Immature natural killer cell (primary cell): ENCODE measurements around the gene POR. TPM values are rescaled to one million over a fixed set of nuclear protein-coding genes. Genes with fewer than 3 reads are reported as not detected.
A peak's percentile ranks its signal among the peaks of the same experiment; 100 is the strongest.
"Not testable (repeated sequence)": the region's sequence is repeated elsewhere in the genome, so short reads cannot be mapped to it uniquely, and the experiment has no call there.

ENCODE experiments used
- DNase-seq, 3 donors: peaks; one replicate each; pipeline ENCODE4 v3.0.0; 2022; ENCODE audit warnings: mixed read lengths in 1 of 3
- H3K27ac Mint-ChIP-seq, 6 donors: one replicate each; pipeline ENCODE4 v1.8.0; 2020; ENCODE audit warnings: mixed read lengths in 6 of 6, mild to moderate bottlenecking in 5 of 6, inconsistent platforms in 4 of 6, moderate library complexity in 3 of 6
- H3K27me3 Mint-ChIP-seq, 3 donors: one replicate each; pipeline ENCODE4 v1.8.0; 2020 to 2021; ENCODE audit warnings: low read depth in 3 of 3, mild to moderate bottlenecking in 3 of 3, mixed read lengths in 3 of 3, moderate library complexity in 3 of 3, inconsistent platforms in 1 of 3
- H3K36me3 Mint-ChIP-seq, 3 donors: one replicate each; pipeline ENCODE4 v1.8.0; 2020; ENCODE audit warnings: mixed read lengths in 3 of 3, inconsistent platforms in 2 of 3, mild to moderate bottlenecking in 2 of 3
- H3K4me1 Mint-ChIP-seq, 2 donors: one replicate each; pipeline ENCODE4 v1.8.0; 2020; ENCODE audit warnings: inconsistent platforms in 2 of 2, mild to moderate bottlenecking in 2 of 2, mixed read lengths in 2 of 2, moderate library complexity in 1 of 2
- H3K4me3 Mint-ChIP-seq, 5 donors: one replicate each; pipeline ENCODE4 v1.8.0; 2020; ENCODE audit warnings: mild to moderate bottlenecking in 5 of 5, mixed read lengths in 5 of 5, inconsistent platforms in 3 of 5, moderate library complexity in 3 of 5
- H3K9me3 Mint-ChIP-seq, 6 donors: one replicate each; pipeline ENCODE4 v1.8.0; 2020; ENCODE audit warnings: mild to moderate bottlenecking in 6 of 6, mixed read lengths in 6 of 6, inconsistent platforms in 4 of 6, moderate library complexity in 3 of 6
- polyA plus RNA-seq, 3 donors: library from polyadenylated mRNA; unstranded; fragments of 300-500 nt; fragmentation: Illumina TruSeq; gene quantifications; one replicate each; pipeline ENCODE4 v1.2.3, GENCODE V29; 2021

The POR gene
- polyA plus RNA-seq, 3 donors from 2014 or later: 49.5 to 68.9 (median 64.4) TPM

GRCh38 chr7:75993689-75994387, 78.9 kb downstream of the POR start:
- peaks cover 0 to 10% (median 2%) of the 10 kb centered on the region in 3 donors for H3K27me3 Mint-ChIP-seq
- H3K4me3 Mint-ChIP-seq: peak overlapping the region; percentile 66 to 85 (median 77)
- no peaks in the 10 kb centered on the region for H3K9me3 Mint-ChIP-seq
- H3K4me1 Mint-ChIP-seq: peaks cover 30 to 36% of the 10 kb centered on the region in 2 donors
- DNase-seq: peak; percentile 12 to 21 (median 14)
- peak overlapping the region in 3 of 6 donors; percentile 45 to 66 (median 55) for H3K27ac Mint-ChIP-seq
- peaks cover 0 to 13% (median 4%) of the 10 kb centered on the region in 3 donors for H3K36me3 Mint-ChIP-seq

DNA sequence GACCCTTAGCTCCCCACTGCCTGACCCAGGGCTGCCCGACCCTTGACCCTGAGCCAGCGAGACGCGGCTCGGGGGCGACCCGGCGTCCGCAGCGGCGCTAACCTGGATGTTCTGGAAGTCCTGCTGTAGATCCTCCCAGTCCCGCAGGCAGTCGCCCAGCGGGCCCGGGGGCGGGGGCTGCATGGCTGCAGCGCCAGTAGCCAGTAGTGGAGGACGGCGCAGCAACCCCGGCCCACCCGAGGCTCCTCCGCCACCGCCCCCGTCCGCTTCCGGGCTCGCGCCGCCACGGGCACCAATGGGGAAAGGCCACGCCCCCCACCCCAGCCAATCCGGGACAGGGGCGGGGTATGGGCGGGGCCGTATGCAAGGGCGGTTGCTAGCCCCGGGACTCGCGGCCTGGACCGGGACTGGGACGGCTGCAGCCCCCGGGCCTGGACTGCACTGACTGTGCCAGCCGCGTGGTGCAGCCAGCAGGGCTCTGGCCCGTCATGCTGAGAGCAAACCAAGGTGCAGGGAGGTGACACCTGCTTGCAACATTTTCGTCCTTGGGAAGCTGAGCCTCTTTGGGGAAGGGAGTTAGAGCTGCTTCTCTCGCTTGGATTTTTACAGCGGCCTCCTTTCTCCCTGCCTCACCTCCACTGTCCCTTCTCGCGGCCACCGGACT, 79.6 kb downstream of the POR start, which contains the start of gene TMEM120A:
TMEM120A (minus strand) TSS at position 208 of the 664 bp plus-strand sequence; CDS start at position 183, 25 bp downstream.
- Mint-ChIP-seq H3K27me3 (peaks cover 0 to 9% (median 2%) of the 10 kb centered on the region in 3 donors), H3K4me3 (peak within 1 kb of the TSS; percentile 66 to 85 (median 77)), H3K27ac (peak within 1 kb of the TSS in 3 of 6 donors; percentile 45 to 66 (median 55)), H3K4me1 (peaks cover 30 to 36% of the 10 kb centered on the region in 2 donors), H3K9me3 (no peaks in the 10 kb centered on the region), H3K36me3 (peaks cover 0 to 18% (median 4%) of the 10 kb centered on the region in 3 donors)
- peak; percentile 94 for DNase-seq

DNA sequence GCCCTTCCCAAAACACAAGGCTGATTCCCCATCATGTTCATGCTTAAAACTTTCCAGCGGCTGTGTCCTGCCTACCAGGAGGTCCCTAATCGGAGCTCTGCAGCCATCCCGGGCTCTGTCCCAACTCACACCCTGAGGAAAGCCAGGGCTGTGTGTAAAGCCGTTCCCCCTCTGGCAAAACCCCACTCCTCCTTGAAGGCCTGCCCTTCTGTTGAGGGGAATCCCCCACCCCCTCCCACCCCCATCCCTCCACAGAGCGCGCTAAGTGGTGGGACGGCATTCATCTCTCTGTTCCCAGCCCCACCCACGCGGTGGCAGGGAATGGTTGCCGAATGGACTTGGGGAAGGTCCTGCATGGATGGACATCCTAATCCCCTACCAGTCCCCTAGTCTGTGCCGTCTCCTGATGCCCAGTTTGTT, 80.1 kb downstream of the POR start:
- no peaks in the 10 kb centered on the region for H3K9me3 Mint-ChIP-seq
- peak overlapping the region; percentile 62 to 79 (median 68) for H3K4me3 Mint-ChIP-seq
- H3K4me1 Mint-ChIP-seq: peaks cover 25 to 33% of the 10 kb centered on the region in 2 donors
- peaks cover 0 to 6% (median 2%) of the 10 kb centered on the region in 3 donors for H3K27me3 Mint-ChIP-seq
- no peak for DNase-seq
- H3K27ac Mint-ChIP-seq: no peak overlapping the region
- peaks cover 0 to 18% (median 4%) of the 10 kb centered on the region in 3 donors for H3K36me3 Mint-ChIP-seq

DNA sequence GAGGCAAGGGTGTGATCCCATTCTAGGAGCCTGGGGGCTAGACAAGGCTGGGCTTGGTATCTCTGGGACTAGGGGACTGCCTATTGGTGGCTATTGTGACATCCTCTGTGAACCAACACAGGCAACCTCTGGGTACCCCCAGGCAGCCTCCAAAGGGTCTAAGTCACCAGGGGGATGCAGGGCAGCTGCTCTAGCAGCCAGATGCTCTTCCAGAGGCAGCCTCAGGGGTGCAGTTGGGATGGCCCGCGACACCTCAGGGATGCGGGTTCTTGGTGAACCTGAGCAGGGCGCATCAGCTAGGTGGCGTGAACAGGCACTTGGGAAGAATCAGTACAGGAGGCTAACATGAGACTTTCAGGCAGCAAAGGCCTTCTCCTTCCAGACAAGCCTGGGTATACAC, 81.0 kb downstream of the POR start:
- peak overlapping the region in 3 of 5 donors; percentile 1 to 42 (median 10) for H3K4me3 Mint-ChIP-seq
- DNase-seq: no peak
- H3K27ac Mint-ChIP-seq: peak overlapping the region in 2 of 6 donors; percentile 21 to 66
- H3K9me3 Mint-ChIP-seq: no peaks in the 10 kb centered on the region
- peaks cover 22 to 31% of the 10 kb centered on the region in 2 donors for H3K4me1 Mint-ChIP-seq
- peaks cover 0 to 17% (median 4%) of the 10 kb centered on the region in 3 donors for H3K36me3 Mint-ChIP-seq
- H3K27me3 Mint-ChIP-seq: peaks cover 0 to 6% (median 2%) of the 10 kb centered on the region in 3 donors

GRCh38 chr7:75996476-75996875, 81.5 kb downstream of the POR start:
- Mint-ChIP-seq H3K4me1 (peaks cover 22 to 30% of the 10 kb centered on the region in 2 donors), H3K27ac (peak overlapping the region in 4 of 6 donors; percentile 6 to 86 (median 42)), H3K4me3 (peak overlapping the region in 1 of 5 donors; percentile 29), H3K36me3 (peaks cover 0 to 15% (median 4%) of the 10 kb centered on the region in 3 donors), H3K9me3 (no peaks in the 10 kb centered on the region), H3K27me3 (peaks cover 0 to 6% (median 2%) of the 10 kb centered on the region in 3 donors)
- no peak for DNase-seq

DNA sequence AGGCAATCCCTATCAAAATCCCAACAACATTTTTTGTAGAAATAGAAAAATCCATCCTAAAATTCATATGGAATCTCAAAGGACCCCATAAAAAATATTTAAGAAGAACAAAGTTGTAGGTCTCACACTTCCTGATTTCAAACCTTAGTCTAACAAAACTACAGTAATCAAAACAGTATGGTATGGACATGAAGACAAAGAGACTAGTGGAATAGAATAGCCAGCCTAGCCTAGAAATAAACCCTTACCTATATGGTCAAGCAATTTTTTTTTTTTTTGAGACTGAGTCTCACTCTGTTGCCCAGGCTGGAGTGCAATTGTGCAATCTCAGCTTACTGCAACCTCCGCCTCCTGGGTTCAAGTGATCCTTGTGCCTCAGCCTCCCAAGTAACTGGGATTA, 83.1 kb downstream of the POR start:
- no peaks in the 10 kb centered on the region for H3K9me3 Mint-ChIP-seq
- no peak for DNase-seq
- H3K27ac Mint-ChIP-seq: no peak overlapping the region
- peaks cover 2 to 17% (median 6%) of the 10 kb centered on the region in 3 donors for H3K36me3 Mint-ChIP-seq
- H3K4me3 Mint-ChIP-seq: no peak overlapping the region
- H3K4me1 Mint-ChIP-seq: peaks cover 22 to 27% of the 10 kb centered on the region in 2 donors
- peaks cover 0 to 6% (median 2%) of the 10 kb centered on the region in 3 donors for H3K27me3 Mint-ChIP-seq

GRCh38 chr7:76000566-76000965, 85.6 kb downstream of the POR start:
- no peaks in the 10 kb centered on the region for H3K9me3 Mint-ChIP-seq
- no peak overlapping the region for H3K4me3 Mint-ChIP-seq
- peaks cover 0 to 2% (median 0%) of the 10 kb centered on the region in 3 donors for H3K27me3 Mint-ChIP-seq
- no peak for DNase-seq
- peaks cover 12 to 29% (median 17%) of the 10 kb centered on the region in 3 donors for H3K36me3 Mint-ChIP-seq
- no peak overlapping the region for H3K27ac Mint-ChIP-seq
- H3K4me1 Mint-ChIP-seq: peaks cover 18 to 22% of the 10 kb centered on the region in 2 donors

GRCh38 chr7:76002139-76002538, 87.2 kb downstream of the POR start:
- no peak for DNase-seq
- Mint-ChIP-seq H3K4me3 (no peak overlapping the region), H3K27ac (no peak overlapping the region), H3K9me3 (no peaks in the 10 kb centered on the region), H3K4me1 (peaks cover 6 to 7% of the 10 kb centered on the region in 2 donors), H3K36me3 (peaks cover 12 to 25% (median 17%) of the 10 kb centered on the region in 3 donors), H3K27me3 (no peaks in the 10 kb centered on the region)

DNA sequence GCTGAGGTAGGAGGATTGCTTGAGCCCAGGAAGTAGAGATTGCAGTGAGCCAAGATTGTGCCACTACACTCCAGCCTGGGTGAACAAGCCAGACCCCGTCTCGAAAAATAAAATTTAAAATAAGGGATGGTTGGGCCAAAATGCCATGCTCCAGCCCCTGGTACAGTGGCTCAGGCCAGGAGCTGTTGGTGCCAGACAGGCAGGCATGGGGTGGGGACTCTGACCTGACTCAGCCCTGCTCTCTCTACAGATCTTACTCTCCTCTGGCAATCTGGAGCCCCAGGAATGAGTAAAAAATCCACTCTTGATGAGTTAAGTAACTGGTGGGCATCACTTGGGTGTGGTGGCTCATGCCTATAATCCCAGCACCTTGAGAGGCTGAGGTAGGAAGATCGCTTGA, 87.9 kb downstream of the POR start:
- Mint-ChIP-seq H3K9me3 (no peaks in the 10 kb centered on the region), H3K27ac (no peak overlapping the region), H3K27me3 (no peaks in the 10 kb centered on the region), H3K4me3 (no peak overlapping the region), H3K36me3 (peaks cover 12 to 25% (median 17%) of the 10 kb centered on the region in 3 donors), H3K4me1 (peaks cover 0 to under 1% of the 10 kb centered on the region in 2 donors)
- no peak for DNase-seq

GRCh38 chr7:76003351-76003750, 88.4 kb downstream of the POR start:
- Mint-ChIP-seq H3K4me1 (peaks cover 3 to 5% of the 10 kb centered on the region in 2 donors), H3K27ac (no peak overlapping the region)

GRCh38 chr7:76005004-76005403, 90.0 kb downstream of the POR start:
- not testable (repeated sequence) for H3K27me3 Mint-ChIP-seq, DNase-seq, H3K4me3 Mint-ChIP-seq, H3K27ac Mint-ChIP-seq, H3K9me3 Mint-ChIP-seq
- H3K36me3 Mint-ChIP-seq: peaks cover 12 to 17% (median 13%) of the 10 kb centered on the region in 3 donors
- peaks cover 20 to 22% of the 10 kb centered on the region in 2 donors for H3K4me1 Mint-ChIP-seq

More at GRCh38 chr7:76003351-76003750, 88.4 kb downstream of the POR start:
- Mint-ChIP-seq H3K36me3 (peaks cover 12 to 25% (median 16%) of the 10 kb centered on the region in 3 donors), H3K9me3 (no peaks in the 10 kb centered on the region), H3K4me3 (no peak overlapping the region), H3K27me3 (no peaks in the 10 kb centered on the region)
- no peak for DNase-seq

DNA sequence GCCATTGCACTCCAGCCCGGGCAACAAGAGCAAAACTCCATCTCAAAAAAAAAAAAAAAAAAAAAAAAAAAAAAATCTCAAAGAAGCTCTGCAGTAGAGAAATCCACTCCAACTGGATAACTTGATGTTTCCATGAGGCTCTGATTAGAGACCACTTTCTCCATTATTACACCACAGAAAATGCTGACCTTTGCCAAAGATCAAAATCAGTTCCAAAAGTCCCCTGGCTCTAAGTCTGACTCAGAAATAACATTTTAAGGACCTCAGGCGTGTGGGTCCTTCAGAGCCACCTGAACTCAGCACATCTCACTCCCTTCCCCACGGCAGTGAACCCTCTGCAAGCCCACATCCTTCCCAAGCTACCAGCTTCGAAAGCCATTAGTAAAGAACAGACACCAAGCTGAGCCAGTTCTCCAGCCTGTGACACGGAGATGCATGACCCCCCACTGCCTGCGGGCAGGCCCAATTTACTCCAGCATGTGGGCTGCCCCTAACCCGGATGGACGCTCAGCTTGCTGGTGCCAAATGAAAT, 93.3 kb downstream of the POR start:
- peak overlapping the region; percentile 29 to 86 (median 76) for H3K4me3 Mint-ChIP-seq
- peak; percentile 27 to 41 (median 30) for DNase-seq
- peaks cover 3 to 7% (median 7%) of the 10 kb centered on the region in 3 donors for H3K27me3 Mint-ChIP-seq
- peaks cover 14 to 28% (median 18%) of the 10 kb centered on the region in 3 donors for H3K36me3 Mint-ChIP-seq
- H3K27ac Mint-ChIP-seq: peak overlapping the region; percentile 37 to 87 (median 80)
- peaks cover 22 to 33% of the 10 kb centered on the region in 2 donors for H3K4me1 Mint-ChIP-seq
- H3K9me3 Mint-ChIP-seq: no peaks in the 10 kb centered on the region
